HL-60 (cell line): ENCODE results near the gene WDR70.

Experiments used
- GABPA ChIP-seq: IDR thresholded peaks from 2 replicates; pipeline ENCODE4 v1.6.1; 2012; ENCODE audit warnings: low read depth
- POLR2AphosphoS5 ChIP-seq: IDR thresholded peaks from 2 replicates; pipeline ENCODE4 v1.6.1; 2012; ENCODE audit warnings: low read depth
- SPI1 ChIP-seq: IDR thresholded peaks from 2 replicates; pipeline ENCODE4 v1.6.1; 2012; ENCODE audit warnings: low read depth, mild to moderate bottlenecking, borderline replicate concordance
- TF ChIP-seq, protein P1 (sequence below): IDR thresholded peaks from one replicate; pipeline ENCODE4 v1.5.1; 2011; ENCODE audit warnings: low read length, control low read depth, inconsistent platforms; ENCODE audit not compliant: insufficient read depth
- TF ChIP-seq, protein P2 (sequence below): IDR thresholded peaks from 2 replicates; pipeline ENCODE4 v1.6.1; 2012; ENCODE audit warnings: low read depth; ENCODE audit not compliant: insufficient replicate concordance

DNA sequence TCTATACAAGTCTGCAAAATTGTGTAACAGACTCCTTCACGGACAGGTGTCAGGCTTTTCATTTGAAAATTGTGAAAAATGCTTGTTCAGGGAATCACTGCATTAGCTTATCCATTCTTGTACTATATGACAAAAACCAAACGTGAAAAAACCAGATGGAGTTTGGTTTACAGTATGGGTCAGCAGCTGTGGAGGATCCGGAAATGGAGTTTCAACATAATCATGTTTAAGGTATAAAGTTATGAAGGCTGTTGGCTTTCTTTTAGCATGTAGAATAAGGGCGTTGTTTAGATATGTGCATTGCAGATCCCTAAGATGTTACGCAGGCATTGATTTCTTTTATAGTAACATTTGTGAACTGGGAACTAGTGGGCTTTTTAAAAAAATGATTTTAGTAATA, 336.9 kb downstream of the WDR70 start:
- TF ChIP-seq, protein P1, sequence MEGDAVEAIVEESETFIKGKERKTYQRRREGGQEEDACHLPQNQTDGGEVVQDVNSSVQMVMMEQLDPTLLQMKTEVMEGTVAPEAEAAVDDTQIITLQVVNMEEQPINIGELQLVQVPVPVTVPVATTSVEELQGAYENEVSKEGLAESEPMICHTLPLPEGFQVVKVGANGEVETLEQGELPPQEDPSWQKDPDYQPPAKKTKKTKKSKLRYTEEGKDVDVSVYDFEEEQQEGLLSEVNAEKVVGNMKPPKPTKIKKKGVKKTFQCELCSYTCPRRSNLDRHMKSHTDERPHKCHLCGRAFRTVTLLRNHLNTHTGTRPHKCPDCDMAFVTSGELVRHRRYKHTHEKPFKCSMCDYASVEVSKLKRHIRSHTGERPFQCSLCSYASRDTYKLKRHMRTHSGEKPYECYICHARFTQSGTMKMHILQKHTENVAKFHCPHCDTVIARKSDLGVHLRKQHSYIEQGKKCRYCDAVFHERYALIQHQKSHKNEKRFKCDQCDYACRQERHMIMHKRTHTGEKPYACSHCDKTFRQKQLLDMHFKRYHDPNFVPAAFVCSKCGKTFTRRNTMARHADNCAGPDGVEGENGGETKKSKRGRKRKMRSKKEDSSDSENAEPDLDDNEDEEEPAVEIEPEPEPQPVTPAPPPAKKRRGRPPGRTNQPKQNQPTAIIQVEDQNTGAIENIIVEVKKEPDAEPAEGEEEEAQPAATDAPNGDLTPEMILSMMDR = no peak
- TF ChIP-seq, protein P2, sequence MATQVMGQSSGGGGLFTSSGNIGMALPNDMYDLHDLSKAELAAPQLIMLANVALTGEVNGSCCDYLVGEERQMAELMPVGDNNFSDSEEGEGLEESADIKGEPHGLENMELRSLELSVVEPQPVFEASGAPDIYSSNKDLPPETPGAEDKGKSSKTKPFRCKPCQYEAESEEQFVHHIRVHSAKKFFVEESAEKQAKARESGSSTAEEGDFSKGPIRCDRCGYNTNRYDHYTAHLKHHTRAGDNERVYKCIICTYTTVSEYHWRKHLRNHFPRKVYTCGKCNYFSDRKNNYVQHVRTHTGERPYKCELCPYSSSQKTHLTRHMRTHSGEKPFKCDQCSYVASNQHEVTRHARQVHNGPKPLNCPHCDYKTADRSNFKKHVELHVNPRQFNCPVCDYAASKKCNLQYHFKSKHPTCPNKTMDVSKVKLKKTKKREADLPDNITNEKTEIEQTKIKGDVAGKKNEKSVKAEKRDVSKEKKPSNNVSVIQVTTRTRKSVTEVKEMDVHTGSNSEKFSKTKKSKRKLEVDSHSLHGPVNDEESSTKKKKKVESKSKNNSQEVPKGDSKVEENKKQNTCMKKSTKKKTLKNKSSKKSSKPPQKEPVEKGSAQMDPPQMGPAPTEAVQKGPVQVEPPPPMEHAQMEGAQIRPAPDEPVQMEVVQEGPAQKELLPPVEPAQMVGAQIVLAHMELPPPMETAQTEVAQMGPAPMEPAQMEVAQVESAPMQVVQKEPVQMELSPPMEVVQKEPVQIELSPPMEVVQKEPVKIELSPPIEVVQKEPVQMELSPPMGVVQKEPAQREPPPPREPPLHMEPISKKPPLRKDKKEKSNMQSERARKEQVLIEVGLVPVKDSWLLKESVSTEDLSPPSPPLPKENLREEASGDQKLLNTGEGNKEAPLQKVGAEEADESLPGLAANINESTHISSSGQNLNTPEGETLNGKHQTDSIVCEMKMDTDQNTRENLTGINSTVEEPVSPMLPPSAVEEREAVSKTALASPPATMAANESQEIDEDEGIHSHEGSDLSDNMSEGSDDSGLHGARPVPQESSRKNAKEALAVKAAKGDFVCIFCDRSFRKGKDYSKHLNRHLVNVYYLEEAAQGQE = no peak
- TF ChIP-seq GABPA = no peak
- TF ChIP-seq POLR2AphosphoS5 = no peak
- TF ChIP-seq SPI1 = no peak
